Right lobe of liver (tissue), 4 donors: Measurements from ENCODE around the gene ADGRL3.

Experiments
- POLR2A ChIP-seq: fragments of 450-650 bp; IDR thresholded peaks from one replicate; pipeline ENCODE4 v1.6.1; 2017; ENCODE audit warnings: antibody characterized with exemption, mild to moderate bottlenecking
- TF ChIP-seq, protein P1 (sequence below), 4 donors: fragments of 200-600 bp in 3 of 4; fragments of 450-650 bp in 1 of 4; IDR thresholded peaks; one replicate each; pipeline versions ENCODE4 v1.5.1 to v1.8.0; 2016 to 2022; ENCODE audit warnings: antibody characterized with exemption in 4 of 4, mild to moderate bottlenecking in 2 of 4
- donor health status: DM: no; HTN: no; CAD: no.
- donor health status: DM: no; HTN: no; CAD: no.
- donor health status: DM: no; HTN: yes; CAD: no.

DNA sequence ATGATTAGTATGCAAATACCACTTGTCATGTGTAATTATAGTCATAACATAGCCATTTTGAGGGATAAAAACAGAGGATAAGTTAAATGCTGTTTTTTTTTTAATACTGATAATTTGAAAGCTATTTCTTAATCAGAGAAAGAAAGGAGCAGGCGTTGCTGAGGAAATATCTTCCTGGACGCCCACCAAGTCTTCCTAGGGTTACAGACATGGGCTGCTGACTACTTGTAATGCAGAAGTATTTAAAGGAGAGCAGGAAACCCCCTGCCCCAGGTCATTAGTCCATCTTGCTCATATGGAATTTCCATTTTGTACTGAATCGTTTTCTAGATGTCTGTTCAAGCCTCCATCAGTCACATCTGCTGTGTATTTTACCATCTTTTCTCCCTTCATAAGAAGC lies 176.2 kb downstream of the ADGRL3 start:
- TF ChIP-seq, protein P1, sequence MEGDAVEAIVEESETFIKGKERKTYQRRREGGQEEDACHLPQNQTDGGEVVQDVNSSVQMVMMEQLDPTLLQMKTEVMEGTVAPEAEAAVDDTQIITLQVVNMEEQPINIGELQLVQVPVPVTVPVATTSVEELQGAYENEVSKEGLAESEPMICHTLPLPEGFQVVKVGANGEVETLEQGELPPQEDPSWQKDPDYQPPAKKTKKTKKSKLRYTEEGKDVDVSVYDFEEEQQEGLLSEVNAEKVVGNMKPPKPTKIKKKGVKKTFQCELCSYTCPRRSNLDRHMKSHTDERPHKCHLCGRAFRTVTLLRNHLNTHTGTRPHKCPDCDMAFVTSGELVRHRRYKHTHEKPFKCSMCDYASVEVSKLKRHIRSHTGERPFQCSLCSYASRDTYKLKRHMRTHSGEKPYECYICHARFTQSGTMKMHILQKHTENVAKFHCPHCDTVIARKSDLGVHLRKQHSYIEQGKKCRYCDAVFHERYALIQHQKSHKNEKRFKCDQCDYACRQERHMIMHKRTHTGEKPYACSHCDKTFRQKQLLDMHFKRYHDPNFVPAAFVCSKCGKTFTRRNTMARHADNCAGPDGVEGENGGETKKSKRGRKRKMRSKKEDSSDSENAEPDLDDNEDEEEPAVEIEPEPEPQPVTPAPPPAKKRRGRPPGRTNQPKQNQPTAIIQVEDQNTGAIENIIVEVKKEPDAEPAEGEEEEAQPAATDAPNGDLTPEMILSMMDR (IDR thresholded peaks at IDR 0.05), result no peak
- no peak for TF ChIP-seq POLR2A
